ENCODE data around the gene SLC12A5. TPM values are rescaled to one million over a fixed set of nuclear protein-coding genes. Genes with fewer than 3 reads are reported as not detected.

SLC12A5 gene
- total and polyA plus RNA-seq, 2 donors (not counting 1 experiment from before 2014, with no cell fraction given) = 0.27 to 0.50 TPM

GRCh38 chr20:46060975-46061374 lies 32.0 kb downstream of the SLC12A5 start:
- Histone ChIP-seq H2AFZ (ENCODE audit: low read length) (no peak overlapping the region), H3K36me3 (ENCODE audit: control insufficient read depth, insufficient read depth, low read length) (peaks cover 11% of the 10 kb centered on the region), H3K9ac (ENCODE audit: insufficient read depth, low read length) (no peak overlapping the region), H3K27ac (ENCODE audit: insufficient read depth, low read length) (no peak overlapping the region), H3K4me2 (ENCODE audit: extremely low read depth, insufficient read depth, low read length) (no peak overlapping the region), H3K27me3 (ENCODE audit: control insufficient read depth, insufficient read depth, low read length) (no peaks in the 10 kb centered on the region), H3K9me3 (ENCODE audit: control insufficient read depth, insufficient read depth, low read depth, low read length) (no peaks in the 10 kb centered on the region), H3K79me2 (ENCODE audit: control insufficient read depth, insufficient read depth, low read length) (no peaks in the 10 kb centered on the region), H4K20me1 (ENCODE audit: control insufficient read depth, extremely low read depth, insufficient read depth, low read length) (no peaks in the 10 kb centered on the region), H3K4me1 (ENCODE audit: control insufficient read depth, extremely low read depth, insufficient read depth, low read length) (peaks cover 2% of the 10 kb centered on the region), H3K4me3 (replicated peaks in 1 of 4; ENCODE audit: control extremely low read depth in 1 of 4, insufficient read depth in 1 of 4, low read depth in 3 of 4, low read length in 4 of 4) (no peak overlapping the region)
- TF ChIP-seq EZH2 (IDR thresholded peaks at IDR 0.05; ENCODE audit: low read length, missing control alignments) = no peak
- TF ChIP-seq, protein P1, sequence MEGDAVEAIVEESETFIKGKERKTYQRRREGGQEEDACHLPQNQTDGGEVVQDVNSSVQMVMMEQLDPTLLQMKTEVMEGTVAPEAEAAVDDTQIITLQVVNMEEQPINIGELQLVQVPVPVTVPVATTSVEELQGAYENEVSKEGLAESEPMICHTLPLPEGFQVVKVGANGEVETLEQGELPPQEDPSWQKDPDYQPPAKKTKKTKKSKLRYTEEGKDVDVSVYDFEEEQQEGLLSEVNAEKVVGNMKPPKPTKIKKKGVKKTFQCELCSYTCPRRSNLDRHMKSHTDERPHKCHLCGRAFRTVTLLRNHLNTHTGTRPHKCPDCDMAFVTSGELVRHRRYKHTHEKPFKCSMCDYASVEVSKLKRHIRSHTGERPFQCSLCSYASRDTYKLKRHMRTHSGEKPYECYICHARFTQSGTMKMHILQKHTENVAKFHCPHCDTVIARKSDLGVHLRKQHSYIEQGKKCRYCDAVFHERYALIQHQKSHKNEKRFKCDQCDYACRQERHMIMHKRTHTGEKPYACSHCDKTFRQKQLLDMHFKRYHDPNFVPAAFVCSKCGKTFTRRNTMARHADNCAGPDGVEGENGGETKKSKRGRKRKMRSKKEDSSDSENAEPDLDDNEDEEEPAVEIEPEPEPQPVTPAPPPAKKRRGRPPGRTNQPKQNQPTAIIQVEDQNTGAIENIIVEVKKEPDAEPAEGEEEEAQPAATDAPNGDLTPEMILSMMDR (conservative IDR thresholded peaks at IDR 0.05 in 1 of 2, IDR thresholded peaks at IDR 0.05 in 1 of 2; ENCODE audit: low read depth in 1 of 2, low read length in 2 of 2) = no peak
- DNase-seq (ENCODE audit: low read depth in 2 of 2) = no peak

DNA sequence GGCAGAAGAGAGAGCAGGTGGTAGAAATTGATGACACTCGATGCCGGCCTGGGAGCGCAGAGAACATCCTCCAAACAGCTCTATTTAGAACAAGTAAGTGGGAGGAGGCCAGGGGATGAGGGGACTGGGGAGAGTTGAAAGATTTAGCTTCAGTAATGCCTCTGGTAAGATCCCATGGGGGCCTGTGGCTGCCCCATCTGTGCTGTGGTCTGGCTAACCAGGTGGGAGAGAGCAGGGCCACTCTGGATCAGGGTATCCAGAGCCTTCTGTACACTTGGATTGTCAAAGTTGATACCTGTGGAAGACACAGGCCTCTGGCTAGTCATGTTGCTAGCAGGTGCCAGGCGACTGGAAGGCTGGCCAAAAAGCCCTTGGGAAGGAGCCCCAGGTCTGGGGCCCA lies 33.1 kb downstream of the SLC12A5 start:
- no peak for DNase-seq (ENCODE audit: low read depth in 2 of 2)
- H3K4me3 ChIP-seq (replicated peaks in 1 of 4; ENCODE audit: control extremely low read depth in 1 of 4, insufficient read depth in 1 of 4, low read depth in 3 of 4, low read length in 4 of 4) = no peak overlapping the region
- H3K27me3 ChIP-seq (ENCODE audit: control insufficient read depth, insufficient read depth, low read length) = no peaks in the 10 kb centered on the region
- H2AFZ ChIP-seq (ENCODE audit: low read length) = no peak overlapping the region
- H4K20me1 ChIP-seq (ENCODE audit: control insufficient read depth, extremely low read depth, insufficient read depth, low read length) = no peaks in the 10 kb centered on the region
- H3K9ac ChIP-seq (ENCODE audit: insufficient read depth, low read length) = no peak overlapping the region
- no peak overlapping the region for H3K27ac ChIP-seq (ENCODE audit: insufficient read depth, low read length)
- TF ChIP-seq, protein P1 (conservative IDR thresholded peaks at IDR 0.05 in 1 of 2, IDR thresholded peaks at IDR 0.05 in 1 of 2; ENCODE audit: low read depth in 1 of 2, low read length in 2 of 2) = no peak
- TF ChIP-seq EZH2 (IDR thresholded peaks at IDR 0.05; ENCODE audit: low read length, missing control alignments) = no peak
- H3K79me2 ChIP-seq (ENCODE audit: control insufficient read depth, insufficient read depth, low read length) = no peaks in the 10 kb centered on the region
- H3K9me3 ChIP-seq (ENCODE audit: control insufficient read depth, insufficient read depth, low read depth, low read length) = no peaks in the 10 kb centered on the region
- H3K4me2 ChIP-seq (ENCODE audit: extremely low read depth, insufficient read depth, low read length) = no peak overlapping the region
- peaks cover 2% of the 10 kb centered on the region for H3K4me1 ChIP-seq (ENCODE audit: control insufficient read depth, extremely low read depth, insufficient read depth, low read length)
- H3K36me3 ChIP-seq (ENCODE audit: control insufficient read depth, insufficient read depth, low read length) = peaks cover 15% of the 10 kb centered on the region

DNA sequence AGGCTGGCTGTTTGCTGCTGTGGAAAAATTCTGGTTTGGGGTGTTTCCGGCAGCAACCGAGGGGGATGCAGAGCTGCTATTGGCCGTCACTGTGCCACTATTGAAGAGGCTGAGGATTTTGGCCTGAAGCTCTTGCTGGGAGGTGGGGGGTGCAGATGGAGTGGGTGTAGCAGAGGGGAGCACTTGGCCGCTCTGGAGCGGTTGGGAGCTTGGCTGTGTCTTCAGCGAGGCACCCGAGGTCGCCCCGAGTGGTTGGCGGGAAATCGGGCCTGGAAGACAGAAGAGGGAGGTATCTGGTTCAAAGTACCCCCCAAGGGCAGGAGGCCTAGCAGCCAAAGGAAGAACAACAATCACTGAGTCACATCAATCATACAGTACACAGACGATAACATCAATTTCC lies 33.6 kb downstream of the SLC12A5 start:
- no peaks in the 10 kb centered on the region for H3K27me3 ChIP-seq (ENCODE audit: control insufficient read depth, insufficient read depth, low read length)
- H3K27ac ChIP-seq (ENCODE audit: insufficient read depth, low read length) = no peak overlapping the region
- H3K9me3 ChIP-seq (ENCODE audit: control insufficient read depth, insufficient read depth, low read depth, low read length) = no peaks in the 10 kb centered on the region
- no peaks in the 10 kb centered on the region for H4K20me1 ChIP-seq (ENCODE audit: control insufficient read depth, extremely low read depth, insufficient read depth, low read length)
- peaks cover 15% of the 10 kb centered on the region for H3K36me3 ChIP-seq (ENCODE audit: control insufficient read depth, insufficient read depth, low read length)
- H3K4me2 ChIP-seq (ENCODE audit: extremely low read depth, insufficient read depth, low read length) = no peak overlapping the region
- H3K9ac ChIP-seq (ENCODE audit: insufficient read depth, low read length) = no peak overlapping the region
- DNase-seq (ENCODE audit: low read depth in 2 of 2) = no peak
- no peak overlapping the region for H2AFZ ChIP-seq (ENCODE audit: low read length)
- peaks cover 2% of the 10 kb centered on the region for H3K4me1 ChIP-seq (ENCODE audit: control insufficient read depth, extremely low read depth, insufficient read depth, low read length)
- H3K4me3 ChIP-seq (replicated peaks in 1 of 4; ENCODE audit: control extremely low read depth in 1 of 4, insufficient read depth in 1 of 4, low read depth in 3 of 4, low read length in 4 of 4) = no peak overlapping the region
- no peak for TF ChIP-seq EZH2 (IDR thresholded peaks at IDR 0.05; ENCODE audit: low read length, missing control alignments)
- TF ChIP-seq, protein P1 (conservative IDR thresholded peaks at IDR 0.05 in 1 of 2, IDR thresholded peaks at IDR 0.05 in 1 of 2; ENCODE audit: low read depth in 1 of 2, low read length in 2 of 2) = no peak
- no peaks in the 10 kb centered on the region for H3K79me2 ChIP-seq (ENCODE audit: control insufficient read depth, insufficient read depth, low read length)
